Psoas muscle (tissue), 8 donors: ENCODE data around the gene LARP1. TPM values are rescaled to one million over a fixed set of nuclear protein-coding genes. Genes with fewer than 3 reads are reported as not detected.

Experiments
- ATAC-seq, 4 donors: fragments of 200-7000 bp; cut with Tn5 transposase; one replicate each; pipeline ENCODE4 v1.9.1; 2020; ENCODE audit warnings: moderate library complexity in 3 of 4, mild to moderate bottlenecking in 2 of 4
- DNase-seq, 2 donors: peaks; one replicate each; pipeline ENCODE4 v3.0.0-alpha.2; 2020
- H3K27ac ChIP-seq: fragments of 200-600 bp; one replicate; pipeline ENCODE4 v1.8.0; 2022
- H3K27me3 ChIP-seq, 3 donors: fragments of 200-600 bp in 1 of 3; one replicate each; pipeline versions ENCODE4 v1.6.1 to v1.8.0; 2013 to 2022; ENCODE audit warnings: low read length in 2 of 3, mild to moderate bottlenecking in 2 of 3, moderate library complexity in 1 of 3; ENCODE audit not compliant: insufficient read depth in 3 of 3
- H3K36me3 ChIP-seq, 2 donors: fragments of 200-600 bp in 1 of 2; one replicate each; pipeline versions ENCODE4 v1.6.1 to v1.8.0; 2013 to 2022; ENCODE audit warnings: low read depth in 1 of 2, mild to moderate bottlenecking in 1 of 2, moderate library complexity in 1 of 2; ENCODE audit not compliant: insufficient read depth in 1 of 2
- H3K4me1 ChIP-seq: fragments of 200-600 bp; one replicate; pipeline ENCODE4 v1.8.0; 2022
- H3K4me3 ChIP-seq: fragments of 200-600 bp; one replicate; pipeline ENCODE4 v1.8.0; 2022; ENCODE audit warnings: mild to moderate bottlenecking
- H3K9me3 ChIP-seq: fragments of 200-600 bp; one replicate; pipeline ENCODE4 v1.8.0; 2022
- CTCF ChIP-seq: fragments of 200-600 bp; IDR thresholded peaks from one replicate; pipeline ENCODE4 v1.8.0; 2022; ENCODE audit warnings: antibody characterized with exemption
- WGBS, 3 donors: extraction: QIAGEN DNeasy Blood & Tissue Kit; methylation state at CpG; one replicate each; pipeline versions ENCODE4 v1.1.6 to v1.1.7; 2013; 5-methylcytosine and 5-hydroxymethylcytosine counted together
- intact Hi-C, 2 donors: fragments of 100-400 bp; cut with DNase I; formaldehyde crosslinking; loops; one replicate each; pipeline versions ENCODE4 v1.11.0 to v1.14.2; 2022
- polyA plus RNA-seq, 3 donors: library from polyadenylated mRNA; stranded (reverse); fragments of 200-250 nt; gene quantifications; one replicate each; pipeline ENCODE4 v1.2.3, GENCODE V29; 2013
- total RNA-seq, 4 donors: library from RNA; stranded (reverse); fragmentation: NEBNext Ultra II Directional in 2 of 4; extraction: Animal tissue kit (Norgen Biotek cat#: 25700) in 2 of 4; gene quantifications; one replicate each; pipeline versions ENCODE4 v1.2.1 to v1.2.4, GENCODE V29; 2021 to 2023
- donor health status: healthy with polysubstance abuse.
- donor health status: DM: no; HTN: no; CAD: no; lungs with moderate emphysema.
- donor health status: Bipolar disorder and iron deficiency.
- donor health status: healthy.
- donor health status: DM: yes; HTN: yes; CAD: no.
- donor health status: DM: no; HTN: no; CAD: no.
- donor health status: DM: no; HTN: no; CAD: no.
- donor health status: DM: yes; HTN: yes; CAD: no.

The LARP1 gene
- total and polyA plus RNA-seq, 7 donors, result 34.1 to 173 (median 108) TPM

DNA sequence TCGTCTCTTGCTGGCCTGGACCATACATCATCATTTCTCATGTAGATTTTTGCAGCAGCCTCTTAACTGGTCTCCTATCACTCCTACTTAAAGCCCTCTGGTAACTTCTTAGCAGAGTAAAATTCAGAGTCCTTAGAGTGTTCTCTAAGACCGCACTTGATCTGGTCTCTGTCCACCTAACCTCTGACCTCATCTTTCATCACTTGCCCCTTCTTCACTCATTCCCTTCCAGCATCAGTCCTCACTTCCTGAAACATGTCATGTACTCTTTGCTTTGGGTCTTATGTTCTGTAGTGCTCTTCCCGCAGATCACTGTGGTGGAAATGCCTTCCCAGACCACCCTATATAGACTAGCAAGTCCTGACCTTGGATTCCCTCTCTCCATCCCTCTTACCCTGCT, 9.8 kb downstream of the LARP1 start:
- Histone ChIP-seq H3K4me1 (peaks cover 72% of the 10 kb centered on the region), H3K36me3 (no peaks in the 10 kb centered on the region), H3K4me3 (no peak overlapping the region), H3K9me3 (no peaks in the 10 kb centered on the region), H3K27ac (no peak overlapping the region), H3K27me3 (no peaks in the 10 kb centered on the region)
- ATAC-seq (no peak), DNase-seq (no peak)
- no peak for TF ChIP-seq CTCF
- intact Hi-C loops, result no loop called here
- 79 to 85% (median 82%) methylated on average over 3 of the region's 3 CpGs for WGBS, 3 donors

GRCh38 chr5:154765396-154765925, 10.3 kb downstream of the LARP1 start:
- H3K36me3 ChIP-seq, result no peaks in the 10 kb centered on the region
- intact Hi-C loops, result no loop called here
- H3K9me3 ChIP-seq, result no peaks in the 10 kb centered on the region
- TF ChIP-seq CTCF, result no peak
- WGBS, 3 donors, result 85 to 91% (median 88%) methylated on average over 10 of the region's 10 CpGs
- H3K4me3 ChIP-seq, result no peak overlapping the region
- DNase-seq, result no peak
- H3K4me1 ChIP-seq, result peaks cover 72% of the 10 kb centered on the region
- no peak for ATAC-seq
- no peaks in the 10 kb centered on the region for H3K27me3 ChIP-seq
- no peak overlapping the region for H3K27ac ChIP-seq

DNA sequence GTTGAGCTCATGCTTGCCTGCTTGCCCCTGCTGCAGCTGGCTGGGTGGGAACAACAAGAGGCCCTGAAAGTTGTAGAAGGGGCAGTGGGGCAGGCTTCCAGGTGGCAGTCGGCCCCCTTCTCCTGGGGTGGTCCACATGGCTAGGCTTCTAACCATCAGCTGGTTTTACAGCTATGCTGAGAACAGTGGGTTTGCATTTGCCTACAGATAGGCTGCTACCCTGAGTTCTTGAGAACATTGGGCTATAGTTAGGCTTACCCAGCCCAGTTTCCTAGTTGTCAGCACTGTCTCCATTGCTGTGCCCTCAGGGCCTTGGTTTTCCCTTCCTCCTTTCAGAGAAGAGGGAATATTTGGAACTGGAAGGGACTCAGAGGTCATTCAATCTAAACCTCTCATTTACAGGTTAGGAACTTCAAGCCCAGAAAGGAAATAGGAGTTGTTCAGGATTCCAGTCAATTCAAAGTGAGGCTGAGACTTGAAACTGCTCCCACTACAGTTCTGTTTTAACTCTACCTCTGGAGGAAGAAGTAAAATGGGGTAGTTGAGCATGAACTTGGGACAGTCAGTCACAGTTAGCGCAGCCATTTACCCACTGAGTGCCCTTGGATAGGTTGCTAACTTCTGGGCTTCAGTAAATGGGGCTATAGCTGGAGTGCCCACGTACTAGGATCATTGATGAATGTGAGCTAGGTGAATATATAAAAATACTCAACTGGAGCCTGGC, 11.5 kb downstream of the LARP1 start:
- H3K9me3 ChIP-seq, result no peaks in the 10 kb centered on the region
- TF ChIP-seq CTCF, result no peak
- H3K4me1 ChIP-seq, result peaks cover 72% of the 10 kb centered on the region
- 62 to 82% (median 78%) methylated on average over 3 of the region's 3 CpGs for WGBS, 3 donors
- H3K27me3 ChIP-seq, result no peaks in the 10 kb centered on the region
- no peak overlapping the region for H3K27ac ChIP-seq
- intact Hi-C loops, result no loop called here
- ATAC-seq (no peak), DNase-seq (no peak)
- no peak overlapping the region for H3K4me3 ChIP-seq
- H3K36me3 ChIP-seq, result no peaks in the 10 kb centered on the region

DNA sequence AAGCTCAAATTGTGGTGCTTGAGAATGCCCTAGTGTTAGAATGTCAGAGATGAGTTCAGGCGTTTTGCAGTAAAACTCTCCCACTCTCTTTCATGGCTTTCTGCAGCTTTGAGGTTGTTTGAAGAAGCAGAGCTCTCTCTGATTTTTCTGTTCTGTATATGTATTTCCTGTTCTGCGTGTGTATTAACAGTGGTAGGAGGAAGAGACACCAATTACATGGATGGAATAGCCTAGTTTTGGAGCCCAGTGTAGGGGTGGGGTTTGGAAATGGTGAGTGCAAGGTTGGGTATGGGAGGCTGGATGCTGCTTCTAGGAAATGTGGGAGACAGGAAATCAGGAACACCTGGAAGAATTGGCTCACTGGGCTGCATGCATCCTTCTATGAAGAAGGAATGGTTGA, 12.4 kb downstream of the LARP1 start:
- WGBS, 3 donors, result 34 to 64% (median 48%) methylated on average over 2 of the region's 2 CpGs
- Histone ChIP-seq H3K36me3 (no peaks in the 10 kb centered on the region), H3K4me3 (no peak overlapping the region), H3K27ac (no peak overlapping the region), H3K9me3 (no peaks in the 10 kb centered on the region), H3K4me1 (peaks cover 73% of the 10 kb centered on the region), H3K27me3 (no peaks in the 10 kb centered on the region)
- ATAC-seq, result no peak
- intact Hi-C loops, result no loop called here
- no peak for TF ChIP-seq CTCF
- no peak for DNase-seq
